HEK293 (cell line): ENCODE measurements around the gene PNPO.

Source experiments
- CTCF ChIP-seq: fragments of 450-650 bp; formaldehyde crosslinking; IDR thresholded peaks from 2 replicates; pipeline ENCODE4 v1.5.1; 2016; ENCODE audit warnings: missing biosample characterization, missing genetic modification characterization
- YY2 ChIP-seq: fragments of 450-650 bp; formaldehyde crosslinking; IDR thresholded peaks from 2 replicates; pipeline ENCODE4 v1.5.1; 2016; ENCODE audit warnings: missing biosample characterization, missing genetic modification characterization
- ZNF202 ChIP-seq: fragments of 450-650 bp; formaldehyde crosslinking; IDR thresholded peaks from 2 replicates; pipeline ENCODE4 v1.5.1; 2016; ENCODE audit warnings: missing biosample characterization, missing genetic modification characterization, borderline replicate concordance
- TF ChIP-seq, protein P1 (sequence below): fragments of 450-650 bp; formaldehyde crosslinking; IDR thresholded peaks from 2 replicates; pipeline ENCODE4 v1.5.1; 2016; ENCODE audit warnings: missing biosample characterization, missing genetic modification characterization, borderline replicate concordance

GRCh38 chr17:47996201-47996600 lies 54.8 kb downstream of the PNPO start:
- TF ChIP-seq, protein P1, sequence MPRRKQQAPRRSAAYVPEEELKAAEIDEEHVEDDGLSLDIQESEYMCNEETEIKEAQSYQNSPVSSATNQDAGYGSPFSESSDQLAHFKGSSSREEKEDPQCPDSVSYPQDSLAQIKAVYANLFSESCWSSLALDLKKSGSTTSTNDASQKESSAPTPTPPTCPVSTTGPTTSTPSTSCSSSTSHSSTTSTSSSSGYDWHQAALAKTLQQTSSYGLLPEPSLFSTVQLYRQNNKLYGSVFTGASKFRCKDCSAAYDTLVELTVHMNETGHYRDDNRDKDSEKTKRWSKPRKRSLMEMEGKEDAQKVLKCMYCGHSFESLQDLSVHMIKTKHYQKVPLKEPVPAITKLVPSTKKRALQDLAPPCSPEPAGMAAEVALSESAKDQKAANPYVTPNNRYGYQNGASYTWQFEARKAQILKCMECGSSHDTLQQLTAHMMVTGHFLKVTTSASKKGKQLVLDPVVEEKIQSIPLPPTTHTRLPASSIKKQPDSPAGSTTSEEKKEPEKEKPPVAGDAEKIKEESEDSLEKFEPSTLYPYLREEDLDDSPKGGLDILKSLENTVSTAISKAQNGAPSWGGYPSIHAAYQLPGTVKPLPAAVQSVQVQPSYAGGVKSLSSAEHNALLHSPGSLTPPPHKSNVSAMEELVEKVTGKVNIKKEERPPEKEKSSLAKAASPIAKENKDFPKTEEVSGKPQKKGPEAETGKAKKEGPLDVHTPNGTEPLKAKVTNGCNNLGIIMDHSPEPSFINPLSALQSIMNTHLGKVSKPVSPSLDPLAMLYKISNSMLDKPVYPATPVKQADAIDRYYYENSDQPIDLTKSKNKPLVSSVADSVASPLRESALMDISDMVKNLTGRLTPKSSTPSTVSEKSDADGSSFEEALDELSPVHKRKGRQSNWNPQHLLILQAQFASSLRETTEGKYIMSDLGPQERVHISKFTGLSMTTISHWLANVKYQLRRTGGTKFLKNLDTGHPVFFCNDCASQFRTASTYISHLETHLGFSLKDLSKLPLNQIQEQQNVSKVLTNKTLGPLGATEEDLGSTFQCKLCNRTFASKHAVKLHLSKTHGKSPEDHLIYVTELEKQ (tag by site-specific recombination): no peak
- TF ChIP-seq ZNF202 (tag by site-specific recombination): no peak
- TF ChIP-seq CTCF: no peak
- TF ChIP-seq YY2 (tag by site-specific recombination): no peak
